Keratinocyte (primary cell): ENCODE data around the gene ZBTB7B.

Source experiments
- EZH2 ChIP-seq: IDR thresholded peaks from one replicate; pipeline ENCODE4 v1.6.1; 2012; ENCODE audit warnings: inconsistent platforms, mild to moderate bottlenecking, low read length, moderate library complexity
- TF ChIP-seq, protein P1 (sequence below), 3 experiments: IDR thresholded peaks in 1 of 3; conservative IDR thresholded peaks in 1 of 3; optimal IDR thresholded peaks in 1 of 3; 2 replicates in 2 of 3; 3 replicates in 1 of 3; pipeline versions ENCODE3 to v1.5.1; 2011; ENCODE audit warnings: low read length in 3 of 3, mild to moderate bottlenecking in 3 of 3, moderate library complexity in 2 of 3, control low read depth in 1 of 3, inconsistent platforms in 1 of 3; ENCODE audit not compliant: insufficient read depth in 2 of 3; ENCODE audit errors: extremely low read depth in 1 of 3

DNA sequence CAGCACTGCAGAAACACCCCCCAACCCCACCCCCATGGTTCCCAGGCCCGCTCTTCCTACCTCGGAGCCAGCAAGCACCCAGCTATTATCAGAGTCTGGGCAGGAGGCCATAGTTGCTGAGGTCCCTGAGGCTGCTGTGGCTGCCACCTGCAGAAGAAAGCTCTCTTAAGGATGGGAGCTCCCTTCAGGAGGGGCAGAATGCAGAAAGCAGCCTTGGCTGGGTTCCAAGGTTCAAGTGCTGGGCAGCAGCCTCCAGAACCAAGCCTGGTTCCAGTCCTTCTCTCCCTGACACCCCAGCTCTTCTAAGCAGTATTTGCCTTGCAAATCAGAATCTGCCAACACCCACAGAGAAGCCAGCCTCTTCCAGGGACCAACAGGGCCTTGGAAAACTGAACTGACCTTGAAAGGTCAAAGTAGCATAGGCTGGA is 49.0 kb upstream of the ZBTB7B start:
- TF ChIP-seq, protein P1, sequence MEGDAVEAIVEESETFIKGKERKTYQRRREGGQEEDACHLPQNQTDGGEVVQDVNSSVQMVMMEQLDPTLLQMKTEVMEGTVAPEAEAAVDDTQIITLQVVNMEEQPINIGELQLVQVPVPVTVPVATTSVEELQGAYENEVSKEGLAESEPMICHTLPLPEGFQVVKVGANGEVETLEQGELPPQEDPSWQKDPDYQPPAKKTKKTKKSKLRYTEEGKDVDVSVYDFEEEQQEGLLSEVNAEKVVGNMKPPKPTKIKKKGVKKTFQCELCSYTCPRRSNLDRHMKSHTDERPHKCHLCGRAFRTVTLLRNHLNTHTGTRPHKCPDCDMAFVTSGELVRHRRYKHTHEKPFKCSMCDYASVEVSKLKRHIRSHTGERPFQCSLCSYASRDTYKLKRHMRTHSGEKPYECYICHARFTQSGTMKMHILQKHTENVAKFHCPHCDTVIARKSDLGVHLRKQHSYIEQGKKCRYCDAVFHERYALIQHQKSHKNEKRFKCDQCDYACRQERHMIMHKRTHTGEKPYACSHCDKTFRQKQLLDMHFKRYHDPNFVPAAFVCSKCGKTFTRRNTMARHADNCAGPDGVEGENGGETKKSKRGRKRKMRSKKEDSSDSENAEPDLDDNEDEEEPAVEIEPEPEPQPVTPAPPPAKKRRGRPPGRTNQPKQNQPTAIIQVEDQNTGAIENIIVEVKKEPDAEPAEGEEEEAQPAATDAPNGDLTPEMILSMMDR (optimal IDR thresholded peaks at IDR 0.05 in 1 of 3, IDR thresholded peaks at IDR 0.05 in 1 of 3, conservative IDR thresholded peaks at IDR 0.05 in 1 of 3; ENCODE audit: extremely low read depth in 1 of 3, insufficient read depth in 2 of 3, low read length in 3 of 3), result no peak
- TF ChIP-seq EZH2, result no peak
